A172 (cell line): ENCODE data around the gene CDK17. TPM values are rescaled to one million over a fixed set of nuclear protein-coding genes. Genes with fewer than 3 reads are reported as not detected.
A peak's percentile ranks its signal among the peaks of the same experiment; 100 is the strongest.
"Not testable (repeated sequence)": the region's sequence is repeated elsewhere in the genome, so short reads cannot be mapped to it uniquely, and the experiment has no call there.

ENCODE experiments used
- DNase-seq: peaks from one replicate; pipeline ENCODE4 v3.0.0-alpha.2; 2015; ENCODE audit warnings: low spot score
- total RNA-seq: library from RNA; depleted of rRNA; stranded (reverse); fragments of >200 nt; shearing (Covaris generic); gene quantifications from 2 replicates; pipeline ENCODE4 v1.2.3, GENCODE V29; 2014

Gene CDK17
- total RNA-seq, 1 experiment from 2014 or later, result 43.3 TPM

DNA sequence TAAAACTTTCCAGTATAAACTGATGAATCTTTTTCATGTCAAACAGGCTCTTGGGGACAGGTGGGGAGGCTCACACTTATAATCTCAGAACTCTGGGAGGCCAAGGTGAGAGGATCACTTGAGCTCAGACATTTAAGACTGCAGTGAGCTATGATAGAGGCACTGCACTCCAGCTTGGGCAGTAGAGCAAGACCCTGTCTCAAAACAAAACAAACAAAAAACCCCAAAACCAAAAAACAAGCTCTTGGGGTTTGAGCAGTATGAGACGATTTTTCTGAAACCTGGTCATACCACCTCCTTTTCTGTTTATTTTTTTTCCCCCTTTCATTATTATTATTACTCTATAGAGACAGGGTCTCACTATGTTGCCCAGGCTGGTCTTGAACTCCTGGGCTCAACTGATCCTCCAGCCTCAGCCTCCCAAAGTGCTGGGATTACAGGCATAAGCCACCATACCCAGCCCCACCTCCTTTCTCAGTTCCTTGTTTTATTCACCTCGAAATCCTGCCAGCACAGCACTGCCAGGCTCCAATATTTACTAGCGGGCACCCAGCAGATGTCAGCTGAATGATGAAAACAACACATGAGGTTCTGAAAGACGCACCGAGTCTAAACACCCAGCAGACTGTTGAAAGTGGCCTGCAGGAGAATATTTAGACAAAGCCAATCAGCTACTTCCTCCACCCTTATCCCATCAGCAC is 19.5 kb upstream of the CDK17 start:
- DNase-seq, result no peak

DNA sequence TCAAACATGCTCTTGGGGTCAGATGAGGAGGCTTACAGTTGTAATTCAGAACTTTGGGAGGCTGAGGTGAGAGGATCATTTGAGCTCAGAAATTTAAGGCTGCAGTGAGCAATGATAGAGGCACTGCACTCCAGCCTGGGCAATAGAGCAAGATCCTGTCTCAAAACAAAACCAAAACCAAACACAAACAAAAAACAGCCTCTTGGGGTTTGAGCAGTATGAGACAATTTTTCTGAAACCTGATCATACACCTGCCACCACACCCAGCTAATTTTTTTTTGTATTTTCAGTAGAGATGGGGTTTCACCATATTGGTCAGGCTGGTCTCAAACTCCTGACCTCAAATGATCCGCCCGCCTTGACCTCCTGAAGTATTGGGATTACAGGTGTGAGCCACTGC is 17.4 kb upstream of the CDK17 start:
- DNase-seq, result not testable (repeated sequence)

DNA sequence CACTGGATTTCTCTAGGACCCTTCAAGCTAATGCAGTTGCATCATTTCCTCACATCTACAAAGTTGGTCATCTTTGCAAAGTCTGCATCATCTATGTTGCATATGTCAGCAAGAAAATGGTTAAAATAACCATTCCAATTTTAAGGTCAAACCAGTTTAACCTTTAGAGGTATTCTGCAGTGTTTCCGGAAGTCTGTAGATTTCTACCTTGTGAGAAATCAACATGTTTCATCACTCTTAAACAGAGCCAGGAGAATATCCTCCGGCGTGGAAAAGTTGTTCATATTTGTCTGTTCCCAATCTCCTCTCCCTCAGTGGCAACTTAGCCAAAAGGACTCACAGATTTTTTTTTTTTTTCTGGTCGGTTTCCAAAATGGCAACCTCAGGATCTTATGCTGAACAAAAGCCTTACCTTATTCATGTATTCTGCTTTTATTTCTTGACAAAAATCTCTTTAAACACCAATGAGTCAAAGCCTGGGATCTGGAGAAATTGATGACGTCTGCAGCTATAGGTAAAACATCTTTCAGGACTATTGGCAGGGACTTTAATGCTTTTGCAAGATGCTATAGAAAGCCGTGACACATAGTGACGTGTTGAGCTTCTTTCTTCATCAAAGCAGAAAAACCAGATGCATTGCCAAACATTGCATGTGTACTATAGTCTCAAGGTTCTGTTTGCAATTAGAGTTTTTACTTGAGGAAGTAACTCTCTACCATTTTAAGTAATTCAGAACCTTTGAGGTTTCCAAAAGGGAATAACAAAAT is 16.0 kb upstream of the CDK17 start:
- no peak for DNase-seq

DNA sequence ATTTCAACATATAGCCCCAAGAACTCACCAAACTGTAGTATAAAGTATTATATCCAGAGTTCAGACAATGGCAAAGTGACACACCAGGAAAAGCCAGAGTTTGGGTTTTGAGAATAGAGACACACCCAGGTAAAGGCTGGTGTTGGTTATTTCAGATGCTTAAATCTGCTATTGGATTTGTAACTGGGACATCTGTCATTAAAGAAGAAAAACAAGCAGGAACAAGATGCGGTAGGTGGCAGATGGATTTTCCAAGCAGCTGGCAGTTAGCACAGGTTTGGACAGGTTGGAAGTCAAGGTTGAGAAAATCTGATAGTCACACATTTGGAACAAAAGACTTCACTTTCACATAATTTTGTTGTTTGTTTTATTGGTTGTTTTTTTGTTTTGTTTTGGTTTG is 14.4 kb upstream of the CDK17 start:
- DNase-seq, result no peak

DNA sequence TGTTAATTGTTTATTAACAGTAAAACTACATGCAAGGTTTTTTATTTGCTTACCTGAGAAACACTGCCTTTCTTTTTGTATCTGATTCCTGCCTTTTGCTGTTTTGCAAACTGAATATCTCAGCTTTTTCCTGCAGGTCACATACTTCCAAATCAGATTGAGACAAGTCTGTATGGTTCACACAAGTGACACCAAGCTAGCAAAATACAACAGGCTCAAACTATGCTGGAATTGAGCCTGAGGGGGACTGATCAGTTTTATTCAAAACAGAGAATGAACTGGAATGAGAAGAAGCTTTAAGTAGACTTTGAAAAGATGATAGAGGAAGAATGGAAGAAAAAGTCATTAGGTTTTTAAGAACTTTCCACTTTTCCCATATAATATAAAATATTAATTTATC is 12.2 kb upstream of the CDK17 start:
- DNase-seq, result no peak

DNA sequence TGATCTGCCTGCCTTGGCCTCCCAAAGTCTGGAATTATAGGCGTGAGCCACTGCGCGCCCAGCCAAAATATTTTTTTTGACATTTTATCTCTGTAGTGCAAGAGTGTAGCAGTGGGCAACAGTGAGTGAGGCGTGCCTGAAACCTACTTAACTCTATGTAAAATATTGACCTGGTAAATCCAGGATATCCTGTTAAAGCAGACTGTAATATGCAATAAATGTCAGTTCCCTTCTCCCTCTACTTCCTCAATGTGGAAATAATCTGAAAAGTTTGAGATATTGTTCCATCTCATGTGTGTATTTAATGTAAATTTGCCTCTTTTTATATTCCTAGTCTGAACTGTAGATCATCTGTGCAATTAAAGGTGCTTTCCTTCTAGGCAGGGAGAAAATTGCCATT is 9.5 kb upstream of the CDK17 start:
- no peak for DNase-seq

DNA sequence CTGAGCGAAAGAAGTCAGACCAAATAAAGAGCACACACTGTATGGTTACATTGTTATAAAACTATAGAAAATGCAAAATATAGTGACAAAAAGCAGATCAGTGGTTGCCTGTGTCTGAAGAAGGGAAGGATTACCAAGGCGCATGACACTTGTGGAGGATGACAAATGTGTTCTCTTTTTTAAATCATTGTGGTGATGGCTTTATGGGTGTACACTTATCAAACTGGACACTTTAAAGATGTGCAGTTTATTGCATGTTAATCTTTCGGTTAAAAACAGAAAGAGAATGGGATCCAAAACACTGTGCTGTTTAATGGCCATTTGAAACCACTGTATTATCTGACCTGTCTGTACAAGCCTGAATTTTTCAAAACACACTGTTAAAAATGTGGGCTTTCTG is 8.8 kb upstream of the CDK17 start:
- DNase-seq, result no peak

DNA sequence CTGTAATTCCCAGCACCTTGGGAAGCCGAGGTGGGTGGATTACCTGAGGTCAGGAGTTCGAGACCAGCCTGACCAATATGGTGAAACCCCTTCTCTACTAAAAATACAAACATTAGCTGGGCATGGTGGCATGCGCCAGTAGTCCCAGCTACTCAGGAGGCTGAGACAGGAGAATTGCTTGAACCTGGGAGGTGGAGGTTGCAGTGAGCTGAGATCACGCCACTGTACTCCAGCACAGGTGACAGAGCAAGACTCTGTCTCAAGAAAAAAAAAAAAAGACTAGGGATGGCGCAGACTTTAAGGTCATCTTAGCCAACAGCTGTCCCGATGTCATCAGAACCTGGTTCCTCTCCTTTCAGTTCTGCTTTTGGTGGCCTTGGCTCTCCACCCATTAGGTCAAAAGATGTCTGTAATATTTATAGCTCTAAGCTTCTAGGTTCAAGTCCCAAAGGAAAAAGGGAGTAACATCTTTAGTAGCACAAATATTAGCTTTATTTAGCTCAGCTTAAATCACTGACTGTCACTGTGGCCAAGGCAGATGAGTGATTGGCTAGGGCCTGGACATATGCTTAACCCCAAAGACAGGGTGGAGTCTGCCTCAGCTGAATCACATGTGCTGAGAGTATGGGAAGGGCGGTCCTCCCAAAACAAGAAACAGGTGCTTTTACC is 7.3 kb upstream of the CDK17 start:
- DNase-seq, result not testable (repeated sequence)

DNA sequence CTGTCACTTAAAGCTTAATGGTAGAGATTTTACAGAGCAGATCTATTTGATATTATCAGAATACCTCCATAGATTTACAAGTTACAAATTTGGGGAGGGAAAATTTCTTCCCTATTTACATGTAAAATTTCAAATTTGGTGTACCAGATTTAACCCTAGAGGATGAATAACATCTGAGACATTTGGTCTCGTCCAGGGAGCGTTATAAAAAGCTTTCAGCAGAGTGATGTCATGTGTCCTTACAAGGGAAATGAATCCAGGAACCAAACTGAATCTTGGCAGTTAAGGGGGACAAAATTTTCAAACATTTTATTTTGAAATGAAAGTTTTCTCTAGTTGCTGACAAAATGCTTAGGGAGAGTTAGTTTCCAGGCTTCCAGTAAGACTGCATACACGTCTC is 4.5 kb upstream of the CDK17 start:
- DNase-seq, result no peak

DNA sequence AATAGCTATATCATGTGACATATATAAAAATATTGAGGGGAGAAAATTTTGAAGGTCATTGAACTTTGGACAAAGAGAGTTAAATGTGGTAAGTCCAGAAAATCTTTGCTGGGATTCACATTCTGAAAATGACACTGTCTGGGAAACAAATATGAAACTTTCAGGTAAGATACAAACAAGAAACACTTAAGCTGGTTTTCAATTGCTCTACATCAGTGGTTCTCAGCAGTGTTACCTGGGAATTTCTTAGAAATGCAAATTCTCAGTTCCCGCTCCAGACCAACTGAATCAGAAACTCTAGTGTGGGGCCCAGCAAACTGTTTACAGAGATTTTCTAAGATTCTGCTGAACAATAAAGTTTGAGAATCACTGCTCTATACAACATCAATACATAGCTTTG is 3.6 kb upstream of the CDK17 start:
- DNase-seq, result no peak

DNA sequence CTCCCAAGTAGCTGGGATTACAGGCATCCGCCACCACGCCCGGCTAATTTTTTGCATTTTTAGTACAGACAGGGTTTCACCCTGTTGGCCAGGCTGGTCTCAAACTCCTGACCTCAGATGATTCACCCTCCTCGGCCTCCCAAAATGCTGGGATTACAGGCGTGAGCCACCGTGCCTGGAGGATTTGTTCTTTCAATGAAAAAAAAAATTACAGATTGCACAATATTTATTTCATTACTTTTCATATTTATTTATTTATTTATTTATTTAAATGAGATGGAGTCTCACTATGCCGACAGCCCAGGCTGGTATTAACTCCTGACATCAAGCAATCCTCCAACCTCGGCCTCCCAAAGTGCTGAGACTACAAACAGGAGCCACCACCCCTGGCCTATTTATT is 2.3 kb upstream of the CDK17 start:
- DNase-seq, result not testable (repeated sequence)

DNA sequence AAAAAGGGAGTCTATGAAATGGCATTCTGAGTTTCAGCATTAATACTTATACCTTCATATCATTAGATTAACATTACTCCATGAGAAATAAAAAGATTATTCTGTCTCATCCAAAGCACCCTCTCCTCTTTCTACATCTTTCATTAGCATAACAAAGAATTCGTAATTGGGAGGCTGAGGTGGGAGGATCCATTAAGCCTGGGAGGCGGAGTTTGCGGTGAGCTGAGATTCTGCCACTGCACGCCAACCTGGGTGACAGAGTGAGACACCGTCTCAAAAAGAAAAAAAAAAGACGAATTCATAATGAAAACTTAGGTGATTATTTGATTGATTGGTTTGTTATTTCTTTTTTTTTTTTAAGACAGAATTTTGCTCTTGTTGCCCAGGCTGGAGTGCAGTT is 1.8 kb upstream of the CDK17 start:
- DNase-seq, result no peak

DNA sequence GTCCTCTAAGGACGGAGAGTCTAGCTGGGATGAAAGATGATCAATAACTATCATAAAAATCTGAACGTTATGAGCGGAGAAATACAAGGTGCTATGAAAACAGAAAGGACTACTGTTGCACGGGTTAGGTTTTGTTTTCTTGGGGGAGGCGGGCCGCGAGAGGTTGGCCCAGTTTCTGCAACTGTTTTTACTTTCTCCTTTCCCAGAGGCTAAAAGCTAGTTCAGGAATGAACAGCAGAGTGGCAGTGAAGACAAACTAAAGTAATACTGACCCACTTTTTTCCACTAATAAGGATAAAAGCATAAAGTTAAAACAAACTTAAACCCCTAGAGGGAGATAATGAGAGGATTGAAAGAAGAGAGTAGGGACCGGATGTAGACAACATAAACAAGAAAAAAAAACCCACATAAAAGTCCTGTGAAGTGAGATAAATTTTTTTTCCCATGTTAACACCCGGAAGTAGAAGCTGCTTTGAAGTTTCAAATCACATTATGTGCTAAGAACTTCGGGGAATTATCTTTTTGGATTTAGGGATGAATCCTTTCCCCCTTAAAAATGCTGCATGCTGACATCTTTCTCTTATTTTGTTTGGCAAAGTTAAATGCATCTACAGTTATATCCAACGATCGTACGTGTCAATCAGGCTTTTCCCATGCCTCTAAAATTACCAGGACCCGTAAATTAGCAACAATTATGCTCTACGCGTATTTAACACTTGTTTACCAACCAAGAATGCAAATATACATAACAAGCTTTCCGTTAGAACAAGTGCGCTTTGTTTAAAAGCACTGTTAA is 1.0 kb upstream of the CDK17 start:
- DNase-seq, result peak; percentile 79

DNA sequence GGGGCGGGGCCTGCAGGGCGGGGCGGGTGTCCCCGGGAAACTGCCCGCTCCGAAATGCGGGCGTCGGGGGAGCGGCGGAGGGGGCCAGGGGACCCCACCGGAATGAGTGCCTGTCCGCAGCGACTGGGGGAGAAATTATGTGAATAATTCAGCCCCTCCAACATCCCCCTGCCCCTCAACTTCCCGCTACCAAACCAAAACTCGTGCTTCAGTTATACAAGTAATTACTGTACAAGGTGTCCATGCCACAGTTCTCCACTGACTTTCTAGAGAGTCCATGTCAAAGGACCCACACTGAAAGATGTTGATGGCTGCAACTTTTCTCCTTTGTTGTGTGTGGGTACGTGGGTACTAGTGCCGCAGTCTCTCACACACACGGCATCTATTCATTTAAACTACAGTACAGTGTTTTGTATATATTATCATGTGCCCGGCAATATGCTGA is 414 bp upstream of the CDK17 start:
- no peak for DNase-seq

DNA sequence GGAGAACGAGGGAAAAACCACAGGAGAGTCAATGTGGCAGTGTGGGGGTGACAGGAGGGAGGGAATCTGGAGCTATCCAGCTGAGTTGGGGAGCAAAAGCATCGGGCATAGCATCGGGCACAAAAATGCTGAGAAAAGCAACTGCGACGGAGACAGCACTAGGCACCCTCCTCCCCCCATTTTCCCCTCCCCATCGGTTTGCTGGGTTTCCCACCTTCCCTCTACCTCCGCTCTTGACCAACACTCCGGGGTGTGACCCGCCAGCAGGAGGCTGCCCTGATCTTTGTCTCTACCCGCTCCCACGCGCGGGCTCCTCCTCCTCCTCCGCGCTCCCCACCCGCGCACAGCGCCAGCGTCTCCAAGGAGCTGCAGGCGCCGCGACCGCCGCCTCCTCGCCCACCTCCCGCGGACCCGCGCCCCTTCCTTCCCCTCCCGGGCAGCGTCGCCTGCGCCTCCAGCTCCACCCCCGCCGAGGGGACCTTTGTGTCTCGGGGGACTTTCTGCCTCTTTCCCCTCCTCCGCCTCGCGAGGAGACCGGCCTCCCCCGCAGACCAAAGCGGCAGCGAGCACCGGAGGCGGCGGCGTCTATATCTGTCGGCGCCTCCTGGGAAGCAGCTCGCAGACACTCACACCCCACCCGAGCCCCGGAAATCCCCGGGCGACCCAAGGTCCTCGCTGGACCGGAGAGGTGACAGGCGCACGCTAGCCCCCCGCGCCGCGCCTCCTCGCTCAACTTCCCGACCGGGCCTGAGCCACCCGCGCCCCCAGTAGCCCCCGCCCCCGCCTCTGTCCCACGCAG is 920 bp downstream of the CDK17 start:
- DNase-seq, result peak; percentile 66

DNA sequence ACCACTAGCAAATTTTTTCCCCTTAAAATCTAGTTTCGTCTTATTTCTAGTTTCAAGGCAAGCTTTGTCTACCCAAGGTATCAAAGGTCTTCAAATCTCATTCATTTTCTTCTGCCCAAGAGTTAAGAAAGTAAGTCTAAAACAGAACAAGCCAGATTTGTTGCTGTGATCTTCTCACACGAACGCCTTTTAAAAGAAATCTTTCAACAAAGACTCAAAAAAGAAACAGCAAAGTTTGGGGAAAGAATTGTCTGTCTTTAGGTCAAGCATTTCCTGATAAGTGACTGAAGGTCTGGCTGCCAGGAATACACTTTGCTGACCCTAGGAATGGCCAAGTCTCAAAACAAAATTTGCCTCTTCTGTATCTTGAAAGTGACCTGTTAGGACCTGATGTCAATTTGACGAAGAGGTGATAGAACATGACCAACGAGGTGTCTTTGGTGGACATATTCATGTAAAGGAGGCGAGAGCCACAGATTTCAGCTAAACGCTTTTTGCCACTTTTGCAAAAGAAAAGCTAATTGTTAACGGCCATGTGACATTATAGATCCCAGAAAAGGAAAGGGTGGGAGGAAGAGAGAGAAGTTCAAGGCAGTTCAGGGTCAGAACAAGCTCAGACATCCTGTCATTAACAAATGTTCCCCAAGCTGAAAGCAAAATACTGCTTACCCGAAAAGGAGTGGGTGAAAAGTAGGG is 1.7 kb downstream of the CDK17 start:
- DNase-seq, result no peak

DNA sequence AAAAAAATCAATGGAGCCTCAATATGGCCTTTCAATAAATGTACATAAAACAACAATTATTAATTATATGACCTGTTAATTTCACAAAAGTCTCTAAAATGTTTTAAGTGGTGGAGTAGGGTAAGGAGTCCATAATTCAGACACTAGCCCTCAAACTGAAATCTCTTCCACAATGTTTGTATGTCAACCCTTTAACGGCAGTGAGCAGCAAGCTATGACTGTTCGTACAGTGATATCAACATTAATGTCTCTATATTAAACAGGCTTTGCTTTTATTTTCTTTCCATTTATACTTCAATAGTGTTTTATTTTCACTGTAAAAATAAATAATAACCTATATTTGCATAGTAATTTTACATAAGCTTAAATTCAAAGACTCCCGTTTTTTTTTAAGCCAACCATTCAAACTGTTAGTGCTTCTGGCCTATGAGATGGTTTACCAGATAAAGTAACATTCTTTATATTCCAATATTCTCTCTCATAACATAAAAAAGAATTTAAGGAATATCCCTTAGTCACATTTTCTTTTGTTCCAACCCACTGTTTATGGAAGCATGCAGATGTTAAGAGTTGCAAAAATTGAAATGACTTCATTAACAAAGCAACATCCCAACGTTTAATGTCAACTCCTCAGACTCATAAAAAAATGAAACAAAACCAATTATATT is 2.3 kb downstream of the CDK17 start:
- DNase-seq, result no peak

DNA sequence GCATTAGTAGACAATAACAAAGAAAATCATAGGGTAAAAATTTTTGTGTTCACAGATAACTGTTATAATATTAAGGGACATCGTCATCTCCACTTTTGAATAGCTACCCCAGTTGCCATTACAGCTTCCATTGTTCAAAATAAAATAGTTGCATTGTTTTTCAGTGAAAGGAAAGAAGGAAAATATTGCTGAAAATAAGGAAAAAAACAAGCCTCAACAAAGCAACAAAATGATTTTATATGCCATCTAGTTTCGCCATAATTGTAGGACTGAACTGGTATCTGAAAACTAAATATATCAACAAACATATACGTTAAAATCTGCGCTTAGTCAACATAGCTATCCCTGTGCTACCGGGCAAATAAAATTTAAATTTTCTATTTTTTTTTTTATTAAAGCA is 3.3 kb downstream of the CDK17 start:
- DNase-seq, result no peak

DNA sequence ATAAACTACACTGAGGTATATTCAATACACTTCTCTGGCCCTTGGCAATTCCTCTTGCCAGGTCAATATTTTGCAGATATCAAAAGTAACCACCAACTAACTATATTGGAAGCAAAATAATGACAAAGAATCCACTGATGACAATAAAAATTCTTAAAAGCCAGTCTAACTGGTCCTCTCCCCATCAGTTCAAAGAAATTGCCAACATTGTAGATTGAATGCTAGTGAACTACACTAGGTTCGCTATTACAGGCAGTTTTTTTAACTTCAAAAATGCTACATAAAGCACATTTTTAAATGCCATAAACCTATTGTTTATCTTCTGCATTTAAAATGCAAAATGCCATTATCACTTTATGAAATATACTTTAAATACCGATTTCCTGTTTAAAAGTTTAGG is 4.0 kb downstream of the CDK17 start:
- DNase-seq, result no peak

DNA sequence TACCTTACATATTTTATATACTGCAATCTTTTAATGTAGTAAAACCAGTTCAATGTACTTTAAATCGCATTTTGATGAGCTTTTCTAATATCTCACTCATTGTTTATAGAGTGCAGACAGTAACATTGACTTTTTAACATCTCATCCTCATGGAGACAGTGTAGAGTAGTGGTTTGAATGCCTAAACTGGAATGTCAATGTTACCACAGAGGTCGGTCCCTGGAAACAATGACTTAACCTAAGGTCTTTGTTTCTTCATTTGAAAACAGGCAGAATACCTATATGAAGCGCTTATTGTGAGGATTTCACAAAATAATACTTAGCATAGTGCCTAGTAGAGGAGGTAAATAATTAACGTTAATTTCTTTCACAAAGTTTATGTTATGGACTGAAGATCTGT is 5.0 kb downstream of the CDK17 start:
- no peak for DNase-seq
